GM12878 (cell line): ENCODE data around the gene GBP2. TPM values are rescaled to one million over a fixed set of nuclear protein-coding genes. Genes with fewer than 3 reads are reported as not detected.

Experiments used
- ATAC-seq: fragments of 200-7000 bp; cut with Tn5 transposase; 3 replicates; pipeline ENCODE4 v1.9.1; 2020; ENCODE audit warnings: mild to moderate bottlenecking, moderate library complexity
- BruUV-seq: library from RNA; stranded (reverse); fragments of 400-500 nt; replicated peaks from 2 replicates; lab custom pipeline; 2021; lab: Mats Ljungman, UMichigan
- CTCF ChIA-PET: fragments of 300-600 bp; sonication (Branson Sonifier 250); formaldehyde crosslinking; extraction: SDS; loops from one replicate; lab custom pipeline; 2021; ENCODE audit warnings: inconsistent platforms; lab: Yijun Ruan, JAX
- POLR2A ChIA-PET: fragments of 350-600 bp; formaldehyde crosslinking; extraction: SDS; loops from one replicate; lab custom pipeline; 2021; ENCODE audit warnings: inconsistent platforms; lab: Charles Lee
- RAD21 ChIA-PET: fragments of 300-600 bp; sonication (Branson Sonifier 250); formaldehyde crosslinking; loops from one replicate; lab custom pipeline; 2023; ENCODE audit warnings: antibody characterized with exemption; ENCODE audit not compliant: unreplicated experiment; lab: Charles Lee
- SMC1A ChIA-PET: fragments of 300-600 bp; sonication (Branson Sonifier 250); formaldehyde crosslinking; loops from one replicate; lab custom pipeline; 2023; ENCODE audit not compliant: unreplicated experiment, uncharacterized antibody; lab: Charles Lee
- DNase-seq: peaks from one replicate; pipeline ENCODE4 v3.0.0-alpha.2; 2011; ENCODE audit warnings: low read depth, low spot score
- FAIRE-seq: peaks from 3 replicates; lab custom pipeline; 2011; peaks lifted over from hg19 to GRCh38; lab: Jason Lieb, UNC
- H2AFZ ChIP-seq: 2 replicates; pipeline ENCODE4 v1.6.0; 2011; ENCODE audit warnings: low read depth, low read length, control low read depth; ENCODE audit not compliant: control insufficient read depth
- H3K27ac ChIP-seq: 2 replicates; pipeline ENCODE4 v1.5.1; 2011; ENCODE audit warnings: control low read depth; ENCODE audit not compliant: control insufficient read depth, insufficient read depth
- H3K27me3 ChIP-seq, 2 experiments: replicated peaks in 1 of 2; 2 replicates each; pipeline versions ENCODE4 v1.6.0 to v1.6.1; 2011; ENCODE audit warnings: low read length in 1 of 2; ENCODE audit not compliant: control insufficient read depth in 2 of 2, insufficient read depth in 2 of 2
- H3K36me3 ChIP-seq, 2 experiments: 2 replicates each; pipeline ENCODE4 v1.5.1; 2011; ENCODE audit warnings: low read length in 1 of 2; ENCODE audit not compliant: control insufficient read depth in 2 of 2, insufficient read depth in 2 of 2
- H3K4me1 ChIP-seq: 2 replicates; pipeline ENCODE4 v1.6.1; 2011; ENCODE audit warnings: mild to moderate bottlenecking, low read length, moderate library complexity, mixed read lengths; ENCODE audit not compliant: control insufficient read depth, insufficient read depth
- H3K4me2 ChIP-seq: 2 replicates; pipeline ENCODE4 v1.6.0; 2011; ENCODE audit warnings: control low read depth; ENCODE audit not compliant: control insufficient read depth, insufficient read depth
- H3K4me3 ChIP-seq: fragments of 200-600 bp; sonication (generic); 2 replicates; pipeline ENCODE4 v1.5.1; 2016
- H3K79me2 ChIP-seq: 2 replicates; pipeline ENCODE4 v1.6.0; 2011; ENCODE audit warnings: low read length; ENCODE audit not compliant: control insufficient read depth, insufficient read depth
- H3K9ac ChIP-seq: 2 replicates; pipeline ENCODE4 v1.8.0; 2011; ENCODE audit warnings: low read length, control low read depth, mixed read lengths; ENCODE audit not compliant: control insufficient read depth, insufficient read depth
- H3K9me3 ChIP-seq: replicated peaks from 3 replicates; pipeline ENCODE4 v1.5.1; 2011; ENCODE audit warnings: mild to moderate bottlenecking, low read length; ENCODE audit not compliant: control insufficient read depth, insufficient read depth
- H4K20me1 ChIP-seq: 2 replicates; pipeline ENCODE4 v1.6.0; 2011; ENCODE audit not compliant: control insufficient read depth, insufficient read depth
- ASH2L ChIP-seq: fragments of 300-600, 200-600 bp; sonication (generic); IDR thresholded peaks from 2 replicates; pipeline ENCODE4 v1.6.1; 2017; ENCODE audit warnings: low read depth, mild to moderate bottlenecking, borderline replicate concordance
- CEBPZ ChIP-seq: fragments of 150-350 bp; IDR thresholded peaks from 2 replicates; pipeline ENCODE4 v1.6.1; 2016; ENCODE audit warnings: low read depth, low read length
- ESRRA ChIP-seq: IDR thresholded peaks from 2 replicates; pipeline ENCODE4 v1.6.1; 2012; ENCODE audit warnings: mild to moderate bottlenecking, low read length, improper control_type of control experiment
- FOS ChIP-seq: IDR thresholded peaks from 3 replicates; pipeline ENCODE4 v1.6.1; 2011; ENCODE audit warnings: borderline replicate concordance; ENCODE audit not compliant: insufficient read length; ENCODE audit errors: extremely low read depth
- NFYB ChIP-seq: IDR thresholded peaks from 2 replicates; pipeline ENCODE4 v1.6.1; 2011; ENCODE audit warnings: low read depth, mild to moderate bottlenecking, low read length, improper control_type of control experiment, moderate library complexity; ENCODE audit not compliant: insufficient read depth
- NRF1 ChIP-seq: conservative IDR thresholded peaks from 2 replicates; pipeline ENCODE4 v1.6.1; 2011; ENCODE audit warnings: mild to moderate bottlenecking, low read depth, low read length, improper control_type of control experiment
- POLR2A ChIP-seq: IDR thresholded peaks from 2 replicates; pipeline ENCODE4 v1.6.1; 2011; ENCODE audit warnings: low read depth, mild to moderate bottlenecking, low read length
- RAD21 ChIP-seq: IDR thresholded peaks from 2 replicates; pipeline ENCODE4 v1.6.1; 2011; ENCODE audit warnings: mild to moderate bottlenecking, low read depth, low read length, moderate library complexity; ENCODE audit not compliant: insufficient read depth
- RCOR1 ChIP-seq: conservative IDR thresholded peaks from 2 replicates; pipeline ENCODE4 v1.6.1; 2012; ENCODE audit warnings: low read depth, low read length, improper control_type of control experiment
- SREBF1 ChIP-seq: IDR thresholded peaks from 2 replicates; pipeline ENCODE4 v1.6.1; 2012; ENCODE audit warnings: mild to moderate bottlenecking, low read length
- TARDBP ChIP-seq: IDR thresholded peaks from 2 replicates; pipeline ENCODE4 v1.6.1; 2016; ENCODE audit warnings: borderline replicate concordance
- WGBS: methylation state at CpG from one replicate; pipeline ENCODE4 v1.1.6; 2016; ENCODE audit warnings: low lambda C conversion rate; ENCODE audit not compliant: insufficient replicate concordance, insufficient coverage; ENCODE audit errors: missing lambda C conversion rate; 5-methylcytosine and 5-hydroxymethylcytosine counted together
- in situ Hi-C: fragments of 300-500 bp; cut with MboI; formaldehyde crosslinking; loops from 9 replicates; pipeline ENCODE4 v1.14.3; 2018; ENCODE audit warnings: mixed read lengths
- intact Hi-C: fragments of 100-400 bp; cut with micrococcal nuclease; formaldehyde crosslinking; loops from one replicate; pipeline ENCODE4 v1.14.2; 2022; ENCODE audit not compliant: unreplicated experiment
- polyA plus RNA-seq, 11 experiments: library from polyadenylated mRNA; depleted of rRNA in 4 of 11; unstranded in 6 of 11; stranded (reverse) in 5 of 11; fragments of >200 nt; fragmentation: Nextera tagmentation in 4 of 11; fragmentation: Illumina TruSeq in 1 of 11; extraction: Ambion mirVana in 4 of 11; extraction: Trizol in 1 of 11; gene quantifications; 1 replicate in 1 of 11; 2 replicates in 10 of 11; pipeline versions ENCODE4 v1.2.1 to v1.2.3, GENCODE V29; 2011 to 2016; ENCODE audit warnings: inconsistent platforms in 2 of 11, missing spikeins in 2 of 11, low read depth in 1 of 11
- total RNA-seq, 4 experiments: library from RNA; depleted of rRNA in 3 of 4; stranded (reverse); fragments of >200 nt in 3 of 4; fragmentation: Illumina TruSeq in 1 of 4; extraction: Trizol in 1 of 4; gene quantifications; 2 replicates each; pipeline versions ENCODE4 v1.2.1 to v1.2.3, GENCODE V29; 2013 to 2021

The GBP2 gene
- total and polyA plus RNA-seq, 10 of the 15 experiments (the other 5 are each of a cell fraction or from before 2014, with no cell fraction given): 1.6 to 5.9 (median 3.2) TPM

GRCh38 chr1:89133747-89134146 is 7.8 kb upstream of the GBP2 start:
- H3K4me2 ChIP-seq: no peak overlapping the region
- ChIA-PET POLR2A (interaction anchor here (0.6 kb wide), 1 partner anchor 294 kb away, joined by 3 read pairs; no protein-coding TSS in a partner anchor), RAD21 (interaction anchor here (1.0 to 1.2 kb wide), 2 partner anchors 15 to 17 kb away, joined by 3 to 4 read pairs; no protein-coding TSS in a partner anchor), SMC1A (interaction anchor here (1.0 to 1.5 kb wide), 3 partner anchors 12 to 65 kb away, joined by 3 to 4 read pairs (median 3); partner anchors contain the start of gene GBP4), CTCF (interaction anchor here (0.8 to 1.1 kb wide), 2 partner anchors 12 to 143 kb away, joined by 3 read pairs; no protein-coding TSS in a partner anchor)
- DNase-seq (no peak), FAIRE-seq (no peak), ATAC-seq (no peak)
- no peaks in the 10 kb centered on the region for H4K20me1 ChIP-seq
- no peak overlapping the region for H3K27ac ChIP-seq
- peaks cover 4% of the 10 kb centered on the region; the same call in 1 of the 2 replicates for H3K4me1 ChIP-seq
- no peak overlapping the region for H3K9ac ChIP-seq
- no peaks in the 10 kb centered on the region for H3K9me3 ChIP-seq
- H3K4me3 ChIP-seq: no peak overlapping the region
- BruUV-seq: no TSS peak
- WGBS: 82% methylated on average over 1 of the region's 1 CpG
- in situ Hi-C loops (no loop called here), intact Hi-C loops (no loop called here)
- no peaks in the 10 kb centered on the region for H3K79me2 ChIP-seq
- TF ChIP-seq RCOR1 (no peak), FOS (no peak), NFYB (no peak), TARDBP (no peak), NRF1 (no peak), ASH2L (no peak), POLR2A (no peak), CEBPZ (no peak), ESRRA (no peak), SREBF1 (no peak), RAD21 (no peak)
- no peaks in the 10 kb centered on the region for H3K27me3 ChIP-seq
- H3K36me3 ChIP-seq: no peaks in the 10 kb centered on the region
- no peak overlapping the region for H2AFZ ChIP-seq
